Naive thymus-derived CD4-positive, alpha-beta T cell (primary cell): Measurements from ENCODE around the gene PEX14. TPM values are rescaled to one million over a fixed set of nuclear protein-coding genes. Genes with fewer than 3 reads are reported as not detected.
"Not testable (repeated sequence)": the region's sequence is repeated elsewhere in the genome, so short reads cannot be mapped to it uniquely, and the experiment has no call there.

Experiments used
- ATAC-seq: fragments of 150-1000 bp; cut with Tn5 transposase; 2 replicates; pipeline ENCODE4 v1.10.0; 2021; ENCODE audit warnings: mild to moderate bottlenecking, moderate library complexity
- CTCF ChIA-PET: fragments of 350-600 bp; sonication (Branson Sonifier 250); formaldehyde crosslinking; loops from one replicate; lab custom pipeline; 2021; ENCODE audit warnings: antibody characterized with exemption; lab: Charles Lee
- POLR2A ChIA-PET: fragments of 350-600 bp; sonication (Branson Sonifier 250); formaldehyde crosslinking; loops from one replicate; lab custom pipeline; 2021; ENCODE audit warnings: antibody characterized with exemption, inconsistent platforms; lab: Charles Lee
- DNase-seq, 9 donors: peaks; one replicate each; pipeline versions ENCODE4 v3.0.0 to v3.0.0-alpha.2; 2020 to 2022; ENCODE audit warnings: mixed read lengths in 1 of 9
- H3K27ac ChIP-seq: one replicate; pipeline ENCODE4 v1.7.0; 2013; ENCODE audit warnings: mild to moderate bottlenecking, low read depth, low read length, moderate library complexity
- H3K27me3 ChIP-seq, 2 donors: one replicate each; pipeline ENCODE4 v1.7.0; 2013; ENCODE audit warnings: low read length in 2 of 2, mild to moderate bottlenecking in 2 of 2, moderate library complexity in 2 of 2; ENCODE audit not compliant: control insufficient read depth in 2 of 2, insufficient read depth in 2 of 2
- H3K36me3 ChIP-seq, 3 experiments: 1 replicate in 2 of 3; 2 replicates in 1 of 3; pipeline ENCODE4 v1.7.0; 2013; ENCODE audit warnings: low read length in 3 of 3, mild to moderate bottlenecking in 3 of 3, moderate library complexity in 1 of 3; ENCODE audit not compliant: insufficient read depth in 3 of 3, control insufficient read depth in 2 of 3
- H3K4me1 ChIP-seq, 2 donors: one replicate each; pipeline ENCODE4 v1.7.0; 2013; ENCODE audit warnings: low read length in 2 of 2, mild to moderate bottlenecking in 2 of 2, moderate library complexity in 1 of 2; ENCODE audit not compliant: control insufficient read depth in 2 of 2, insufficient read depth in 2 of 2
- H3K4me3 ChIP-seq: 2 replicates; pipeline ENCODE4 v1.7.0; 2013; ENCODE audit warnings: mild to moderate bottlenecking, low read length
- H3K9me3 ChIP-seq, 3 experiments: 1 replicate in 2 of 3; 2 replicates in 1 of 3; pipeline ENCODE4 v1.7.0; 2013; ENCODE audit warnings: low read length in 3 of 3; ENCODE audit not compliant: control insufficient read depth in 2 of 3
- H3K27ac Mint-ChIP-seq, 9 donors: one replicate each; pipeline ENCODE4 v1.8.0; 2020 to 2022; ENCODE audit warnings: mixed read lengths in 9 of 9, mild to moderate bottlenecking in 8 of 9, moderate library complexity in 5 of 9, inconsistent platforms in 2 of 9
- H3K27me3 Mint-ChIP-seq, 5 donors: one replicate each; pipeline ENCODE4 v1.8.0; 2021 to 2022; ENCODE audit warnings: mixed read lengths in 5 of 5, mild to moderate bottlenecking in 1 of 5
- H3K36me3 Mint-ChIP-seq, 5 donors: one replicate each; pipeline ENCODE4 v1.8.0; 2020 to 2022; ENCODE audit warnings: mixed read lengths in 5 of 5, mild to moderate bottlenecking in 3 of 5, inconsistent platforms in 1 of 5
- H3K4me1 Mint-ChIP-seq, 7 donors: one replicate each; pipeline ENCODE4 v1.8.0; 2020 to 2022; ENCODE audit warnings: mixed read lengths in 7 of 7, mild to moderate bottlenecking in 3 of 7, inconsistent platforms in 1 of 7
- H3K4me3 Mint-ChIP-seq, 10 donors: one replicate each; pipeline ENCODE4 v1.8.0; 2020 to 2022; ENCODE audit warnings: mild to moderate bottlenecking in 10 of 10, mixed read lengths in 10 of 10, moderate library complexity in 6 of 10, inconsistent platforms in 2 of 10
- H3K9me3 Mint-ChIP-seq, 11 donors: one replicate each; pipeline ENCODE4 v1.8.0; 2020 to 2022; ENCODE audit warnings: mixed read lengths in 11 of 11, mild to moderate bottlenecking in 4 of 11, inconsistent platforms in 1 of 11, moderate library complexity in 1 of 11
- intact Hi-C, 2 donors: fragments of 100-400 bp; cut with micrococcal nuclease; formaldehyde crosslinking; loops; one replicate each; pipeline ENCODE4 v1.15.1; 2023
- polyA plus RNA-seq, 2 donors: library from polyadenylated mRNA; unstranded; fragments of 300-500 nt; fragmentation: Illumina TruSeq; gene quantifications; one replicate each; pipeline ENCODE4 v1.2.3, GENCODE V29; 2021
- total RNA-seq, 6 experiments: library from RNA in 5 of 6; stranded (reverse) in 5 of 6; gene quantifications; 1 replicate in 5 of 6; 2 replicates in 1 of 6; pipeline ENCODE4 v1.2.3 and lab custom pipeline; 2021 to 2026

PEX14 gene
- total and polyA plus RNA-seq, 7 experiments from 2014 or later: 3.6 to 27.8 (median 21.3) TPM

GRCh38 chr1:10471411-10472219 lies 3.1 kb upstream of the PEX14 start:
- H3K4me3 ChIP-seq: peak overlapping the region; percentile 69
- peak; percentile 0 for ATAC-seq
- H3K27ac ChIP-seq: peak overlapping the region; percentile 68
- peak overlapping the region; percentile 78 to 93 (median 90) for H3K27ac Mint-ChIP-seq
- no peaks in the 10 kb centered on the region for H3K9me3 Mint-ChIP-seq
- H3K4me3 Mint-ChIP-seq: peak overlapping the region; percentile 87 to 96 (median 92)
- H3K27me3 Mint-ChIP-seq: no peaks in the 10 kb centered on the region
- intact Hi-C loops: loop anchor here (1.0 to 10.0 kb wide), 14 partner anchors 23 to 1343 kb away; partner anchors contain the start of genes CENPS (in 2 of the 2), TARDBP (in 2 of the 2), AGTRAP (in 1 of the 2) and CLCN6 (in 1 of the 2)
- peaks cover 12 to 54% (median 44%) of the 10 kb centered on the region in 7 donors for H3K4me1 Mint-ChIP-seq
- ChIA-PET POLR2A (no interaction called here), CTCF (interaction anchor here (0.8 to 1.3 kb wide), 2 partner anchors 23 to 25 kb away, joined by 3 read pairs; no protein-coding TSS in a partner anchor)
- peaks cover 21 to 36% of the 10 kb centered on the region in 2 donors for H3K4me1 ChIP-seq
- peaks cover 0 to 22% (median 4%) of the 10 kb centered on the region in 3 experiments for H3K36me3 ChIP-seq
- H3K36me3 Mint-ChIP-seq: peaks cover 6 to 17% (median 10%) of the 10 kb centered on the region in 5 donors
- H3K9me3 ChIP-seq: no peaks in the 10 kb centered on the region
- DNase-seq: no peak
- no peaks in the 10 kb centered on the region for H3K27me3 ChIP-seq

GRCh38 chr1:10472220-10473144 lies 2.3 kb upstream of the PEX14 start, which contains the start of gene DFFA:
Gene DFFA, minus strand, starts transcription at chr1:10472529. Its CDS starts 71 bp downstream, at chr1:10472458.
- Mint-ChIP-seq H3K4me3 (peak within 1 kb of the TSS; percentile 87 to 96 (median 92)), H3K36me3 (peaks cover 6 to 13% (median 9%) of the 10 kb centered on the region in 5 donors), H3K4me1 (peaks cover 12 to 58% (median 49%) of the 10 kb centered on the region in 7 donors), H3K27me3 (no peaks in the 10 kb centered on the region), H3K27ac (peak within 1 kb of the TSS; percentile 78 to 93 (median 90)), H3K9me3 (no peaks in the 10 kb centered on the region)
- Histone ChIP-seq H3K4me1 (peaks cover 21 to 37% of the 10 kb centered on the region in 2 donors), H3K4me3 (peak within 1 kb of the TSS; percentile 69), H3K27me3 (no peaks in the 10 kb centered on the region), H3K27ac (peak within 1 kb of the TSS; percentile 68), H3K9me3 (no peaks in the 10 kb centered on the region), H3K36me3 (peaks cover 0 to 17% (median 4%) of the 10 kb centered on the region in 3 experiments)
- DNase-seq (peak; percentile 68 to 95 (median 87)), ATAC-seq (peak; percentile 90)
- intact Hi-C loops: loop anchor here (1.0 to 10.0 kb wide), 14 partner anchors 22 to 1344 kb away; partner anchors contain the start of genes CENPS (in 2 of the 2), TARDBP (in 2 of the 2), AGTRAP (in 1 of the 2) and CLCN6 (in 1 of the 2)
- CTCF ChIA-PET: interaction anchor here (1.3 kb wide), 1 partner anchor 24 kb away, joined by 3 read pairs; no protein-coding TSS in a partner anchor
- POLR2A ChIA-PET: interaction anchor here (0.6 kb wide), 1 partner anchor 755 kb away, joined by 3 read pairs; no protein-coding TSS in a partner anchor

DNA sequence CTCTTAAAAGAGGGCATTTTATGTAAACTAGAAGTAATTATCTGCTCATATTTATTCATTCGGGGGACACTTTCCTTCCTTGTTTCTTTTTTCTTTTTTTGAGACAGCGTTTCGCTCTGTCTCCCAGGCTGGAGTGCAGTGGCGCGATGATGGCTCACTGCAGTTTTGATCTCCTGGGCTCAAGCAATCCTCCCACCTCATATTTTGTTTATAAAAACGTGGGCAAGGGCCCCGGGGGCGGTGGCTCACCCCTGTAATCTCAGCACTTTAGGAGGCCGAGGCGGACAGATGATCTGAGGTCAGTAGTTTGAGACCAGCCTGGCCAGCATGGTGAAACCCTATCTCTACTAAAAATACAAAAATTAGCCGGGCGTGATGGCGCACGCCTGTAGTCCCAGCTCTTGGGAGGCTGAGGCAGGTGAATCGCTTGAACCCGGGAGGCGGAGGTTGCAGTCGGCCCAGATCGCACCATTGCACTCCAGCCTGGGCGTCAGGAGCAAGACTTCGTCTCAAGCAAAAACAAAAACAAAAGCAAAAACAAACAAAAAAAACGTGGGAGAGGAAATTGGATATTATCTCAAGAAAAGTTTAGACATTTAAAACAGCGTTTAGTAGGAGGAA lies 1.5 kb upstream of the PEX14 start:
- H3K27me3 Mint-ChIP-seq: no peaks in the 10 kb centered on the region
- H3K9me3 ChIP-seq: no peaks in the 10 kb centered on the region
- H3K4me1 ChIP-seq: peaks cover 21 to 37% of the 10 kb centered on the region in 2 donors
- intact Hi-C loops: loop anchor here in 1 of 2 donors (2.0 to 10.0 kb wide), 7 partner anchors 261 to 1344 kb away; partner anchors contain the start of genes AGTRAP, CLCN6, GPR157 and KIF1B
- H3K27ac Mint-ChIP-seq: peak overlapping the region in 8 of 9 donors; percentile 70 to 92 (median 88)
- peaks cover under 1 to 6% (median 2%) of the 10 kb centered on the region in 5 donors for H3K36me3 Mint-ChIP-seq
- ChIA-PET CTCF (interaction anchor here (0.7 to 1.3 kb wide), 2 partner anchors 21 to 24 kb away, joined by 3 read pairs; no protein-coding TSS in a partner anchor), POLR2A (interaction anchor here (0.7 kb wide), 1 partner anchor 542 kb away, joined by 3 read pairs; no protein-coding TSS in a partner anchor)
- no peak overlapping the region for H3K4me3 ChIP-seq
- peak overlapping the region; percentile 87 to 96 (median 92) for H3K4me3 Mint-ChIP-seq
- no peaks in the 10 kb centered on the region for H3K27me3 ChIP-seq
- H3K4me1 Mint-ChIP-seq: peaks cover 12 to 61% (median 51%) of the 10 kb centered on the region in 7 donors
- H3K27ac ChIP-seq: peak overlapping the region; percentile 68
- ATAC-seq: no peak
- H3K9me3 Mint-ChIP-seq: no peaks in the 10 kb centered on the region
- peaks cover 0 to 9% (median 3%) of the 10 kb centered on the region in 3 experiments for H3K36me3 ChIP-seq
- no peak for DNase-seq

DNA sequence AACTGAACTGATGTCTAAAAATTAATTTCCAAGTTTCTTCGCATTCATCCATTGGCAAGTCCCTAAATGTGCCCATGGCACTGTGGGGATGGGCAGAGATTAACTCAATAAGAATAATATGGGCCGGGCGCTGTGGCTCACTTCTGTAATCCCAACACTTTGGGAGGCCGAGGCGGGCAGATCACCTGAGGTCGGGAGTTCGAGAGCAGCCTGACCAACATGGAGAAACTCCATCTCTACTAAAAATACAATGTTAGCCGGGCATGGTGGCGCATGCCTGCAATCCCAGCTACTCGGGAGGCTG lies 489 bp upstream of the PEX14 start:
- ATAC-seq, H3K27me3 Mint-ChIP-seq, H3K9me3 ChIP-seq, DNase-seq, H3K36me3 ChIP-seq, H3K9me3 Mint-ChIP-seq, H3K36me3 Mint-ChIP-seq, H3K27me3 ChIP-seq: not testable (repeated sequence)
- ChIA-PET POLR2A (interaction anchor here (1.2 to 1.7 kb wide), 2 partner anchors 20 to 44 kb away, joined by 6 to 7 read pairs; partner anchors contain the start of gene CENPS), CTCF (interaction anchor here (0.7 kb wide), 1 partner anchor 20 kb away, joined by 3 read pairs; no protein-coding TSS in a partner anchor)
- H3K27ac ChIP-seq: peak overlapping the region; percentile 66
- peaks cover 14 to 68% (median 50%) of the 10 kb centered on the region in 7 donors for H3K4me1 Mint-ChIP-seq
- peak overlapping the region; percentile 67 for H3K4me3 ChIP-seq
- peaks cover 21 to 37% of the 10 kb centered on the region in 2 donors for H3K4me1 ChIP-seq
- peak overlapping the region; percentile 86 to 99 (median 94) for H3K4me3 Mint-ChIP-seq
- intact Hi-C loops: loop anchor here (1.0 to 10.0 kb wide), 9 partner anchors 76 to 1331 kb away; partner anchors contain the start of genes AGTRAP (in 1 of the 2), CLCN6 (in 1 of the 2), KIF1B (in 1 of the 2) and LZIC (in 1 of the 2)
- peak overlapping the region in 8 of 9 donors; percentile 63 to 95 (median 88) for H3K27ac Mint-ChIP-seq

GRCh38 chr1:10475510-10475909 lies 760 bp downstream of the PEX14 start:
- H3K4me1 Mint-ChIP-seq: peaks cover 18 to 72% (median 55%) of the 10 kb centered on the region in 7 donors
- Histone ChIP-seq H3K36me3 (no peaks in the 10 kb centered on the region), H3K27me3 (no peaks in the 10 kb centered on the region), H3K4me1 (peaks cover 21 to 37% of the 10 kb centered on the region in 2 donors), H3K4me3 (peak overlapping the region; percentile 67), H3K27ac (peak overlapping the region; percentile 66), H3K9me3 (no peaks in the 10 kb centered on the region)
- H3K4me3 Mint-ChIP-seq: peak overlapping the region; percentile 90 to 99 (median 96)
- no peaks in the 10 kb centered on the region for H3K27me3 Mint-ChIP-seq
- ChIA-PET POLR2A (interaction anchor here (0.9 to 1.7 kb wide), 4 partner anchors 13 to 77 kb away, joined by 3 to 7 read pairs (median 6); partner anchors contain the start of genes CENPS and PGD), CTCF (interaction anchor here (0.6 kb wide), 1 partner anchor 527 kb away, joined by 3 read pairs; no protein-coding TSS in a partner anchor)
- H3K9me3 Mint-ChIP-seq: no peaks in the 10 kb centered on the region
- no peaks in the 10 kb centered on the region for H3K36me3 Mint-ChIP-seq
- peak overlapping the region; percentile 72 to 95 (median 90) for H3K27ac Mint-ChIP-seq
- peak in 1 of 9 donors; percentile 6 for DNase-seq
- intact Hi-C loops: loop anchor here (2.0 to 10.0 kb wide), 4 partner anchors 443 to 1329 kb away; partner anchors contain the start of genes AGTRAP (in 1 of the 2), CLCN6 (in 1 of the 2), LZIC (in 1 of the 2) and MTHFR (in 1 of the 2)
- no peak for ATAC-seq
